Hepatocyte (in vitro differentiated cells): Measurements from ENCODE around the gene STK10. TPM values are rescaled to one million over a fixed set of nuclear protein-coding genes. Genes with fewer than 3 reads are reported as not detected.

Experiments
- DNase-seq: peaks from one replicate; pipeline ENCODE4 v3.0.0-alpha.2; 2016; ENCODE audit warnings: low spot score
- H2AFZ ChIP-seq: fragments of 200-600 bp; sonication (generic); 2 replicates; pipeline ENCODE4 v1.6.0; 2016; ENCODE audit warnings: antibody characterized with exemption, mild to moderate bottlenecking
- H3K27ac ChIP-seq: fragments of 200-600 bp; sonication (generic); 2 replicates; pipeline ENCODE4 v1.5.1; 2016; ENCODE audit warnings: mild to moderate bottlenecking
- H3K27me3 ChIP-seq: fragments of 200-600 bp; sonication (generic); 2 replicates; pipeline ENCODE4 v1.6.1; 2016
- H3K36me3 ChIP-seq: fragments of 200-600 bp; sonication (generic); replicated peaks from 2 replicates; pipeline ENCODE4 v1.5.1; 2016; ENCODE audit warnings: low read depth; ENCODE audit not compliant: insufficient read depth
- H3K4me1 ChIP-seq: fragments of 200-600 bp; sonication (generic); 2 replicates; pipeline ENCODE4 v1.5.1; 2016; ENCODE audit warnings: mild to moderate bottlenecking, moderate library complexity; ENCODE audit not compliant: insufficient read depth
- H3K4me2 ChIP-seq: fragments of 200-600 bp; sonication (generic); 2 replicates; pipeline ENCODE4 v1.6.0; 2016
- H3K4me3 ChIP-seq: fragments of 200-600 bp; sonication (generic); 2 replicates; pipeline ENCODE4 v1.5.1; 2016; ENCODE audit warnings: mild to moderate bottlenecking
- H3K79me2 ChIP-seq: fragments of 200-600 bp; sonication (generic); 2 replicates; pipeline ENCODE4 v1.6.0; 2017; ENCODE audit warnings: mild to moderate bottlenecking
- H3K9me2 ChIP-seq: fragments of 200-600 bp; sonication (generic); replicated peaks from 2 replicates; pipeline ENCODE4 v1.6.0; 2017; ENCODE audit warnings: mild to moderate bottlenecking; ENCODE audit not compliant: insufficient read depth
- H3K9me3 ChIP-seq: fragments of 200-600 bp; sonication (generic); 2 replicates; pipeline ENCODE4 v1.5.1; 2016; ENCODE audit warnings: low read depth, mild to moderate bottlenecking
- H4K20me1 ChIP-seq: fragments of 200-600 bp; sonication (generic); 2 replicates; pipeline ENCODE4 v1.6.0; 2016; ENCODE audit warnings: mild to moderate bottlenecking; ENCODE audit not compliant: insufficient read depth, poor library complexity, severe bottlenecking
- CTCF ChIP-seq: fragments of 200-600 bp; sonication (generic); IDR thresholded peaks from 2 replicates; pipeline ENCODE4 v1.5.1; 2016; ENCODE audit warnings: antibody characterized with exemption, mild to moderate bottlenecking; ENCODE audit not compliant: poor library complexity
- EZH2 ChIP-seq: fragments of 200-600 bp; sonication (generic); IDR thresholded peaks from 2 replicates; pipeline ENCODE4 v1.6.1; 2016; ENCODE audit warnings: antibody characterized with exemption, mild to moderate bottlenecking, borderline replicate concordance
- EZH2phosphoT487 ChIP-seq: fragments of 200-600 bp; sonication (generic); IDR thresholded peaks from one replicate; pipeline ENCODE4 v1.6.1; 2018; ENCODE audit warnings: antibody characterized with exemption, mild to moderate bottlenecking, low read depth, moderate library complexity; ENCODE audit not compliant: unreplicated experiment, severe bottlenecking
- WGBS: methylation state at CpG from one replicate; pipeline ENCODE4 v1.1.6; 2016; ENCODE audit warnings: low lambda C conversion rate; ENCODE audit errors: missing lambda C conversion rate; 5-methylcytosine and 5-hydroxymethylcytosine counted together
- polyA plus RNA-seq: library from polyadenylated mRNA; unstranded; fragments of >200 nt; fragmentation: Nextera tagmentation; extraction: Ambion mirVana; gene quantifications from 2 replicates; pipeline ENCODE4 v1.2.1, GENCODE V29; 2016
- total RNA-seq: library from RNA; depleted of rRNA; stranded (reverse); fragments of >200 nt; gene quantifications from 2 replicates; pipeline ENCODE4 v1.2.3, GENCODE V29; 2014

The STK10 gene
- total RNA-seq (5.2 and 19.3 TPM in 2 replicates), polyA plus RNA-seq (11.3 and 18.0 TPM in 2 replicates)

GRCh38 chr5:172188033-172188892 lies at the start of gene STK10:
Gene STK10 (minus strand): TSS chr5:172188224. CDS start chr5:172188042, 182 bp downstream.
- H3K27me3 ChIP-seq: no peaks in the 10 kb centered on the region
- peaks cover 26% of the 10 kb centered on the region for H3K79me2 ChIP-seq
- DNase-seq: peak; percentile 95
- H2AFZ ChIP-seq: peak within 1 kb of the TSS; percentile 79
- H4K20me1 ChIP-seq: no peaks in the 10 kb centered on the region
- peaks cover 6% of the 10 kb centered on the region for H3K4me1 ChIP-seq
- H3K36me3 ChIP-seq: no peaks in the 10 kb centered on the region
- peak within 1 kb of the TSS; percentile 97 for H3K4me2 ChIP-seq
- peak within 1 kb of the TSS; percentile 83 for H3K27ac ChIP-seq
- WGBS: under 1% methylated on average over 62 of the region's 102 CpGs
- H3K9me3 ChIP-seq: no peaks in the 10 kb centered on the region
- peak; percentile 91 for TF ChIP-seq CTCF
- TF ChIP-seq EZH2phosphoT487: no peak
- H3K4me3 ChIP-seq: peak within 1 kb of the TSS; percentile 88
- no peaks in the 10 kb centered on the region for H3K9me2 ChIP-seq

GRCh38 chr5:172235827-172236736 lies 48.1 kb upstream of the STK10 start:
- H4K20me1 ChIP-seq: peaks cover 27% of the 10 kb centered on the region
- H3K79me2 ChIP-seq: peaks cover 89% of the 10 kb centered on the region
- no peak overlapping the region for H2AFZ ChIP-seq
- peak overlapping the region; percentile 66 for H3K4me2 ChIP-seq
- no peaks in the 10 kb centered on the region for H3K9me3 ChIP-seq
- no peak overlapping the region for H3K4me3 ChIP-seq
- H3K36me3 ChIP-seq: no peaks in the 10 kb centered on the region
- H3K27ac ChIP-seq: peak overlapping the region; percentile 83
- peaks cover 12% of the 10 kb centered on the region for H3K4me1 ChIP-seq
- no peaks in the 10 kb centered on the region for H3K9me2 ChIP-seq
- 85% methylated on average over 3 of the region's 3 CpGs for WGBS
- no peaks in the 10 kb centered on the region for H3K27me3 ChIP-seq
- peak; percentile 16 for DNase-seq
- TF ChIP-seq EZH2 (no peak), CTCF (no peak), EZH2phosphoT487 (no peak)

DNA sequence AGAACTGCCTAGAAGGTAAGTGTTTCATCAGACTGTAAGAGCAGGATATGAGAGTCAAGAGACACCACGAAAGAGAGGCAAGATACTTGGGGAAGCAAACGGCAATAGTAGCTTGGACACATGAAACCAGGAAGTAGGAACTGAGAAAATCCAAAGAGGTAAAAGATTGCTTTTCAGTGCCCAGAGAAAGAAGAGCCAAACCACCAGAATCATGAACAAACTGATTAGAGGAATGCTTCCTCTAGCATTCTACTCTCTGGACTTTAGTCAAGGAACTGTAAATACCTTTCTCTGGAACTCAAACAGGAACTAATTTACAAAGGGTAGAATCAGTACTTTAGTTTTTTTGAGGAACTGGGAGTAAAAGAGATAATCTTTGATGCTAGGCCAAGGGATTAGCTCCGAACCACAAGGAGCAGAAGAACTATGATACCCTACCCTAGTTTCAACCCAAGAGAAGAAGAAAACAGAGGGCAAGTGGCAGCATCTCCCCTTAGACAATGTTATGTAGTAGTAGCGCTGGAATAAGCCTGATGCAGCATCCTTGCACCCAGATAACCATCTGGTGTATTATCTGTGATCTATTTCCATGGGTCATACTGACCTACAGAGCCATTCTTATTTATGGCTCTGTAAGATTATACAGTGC lies 47.2 kb upstream of the STK10 start:
- Histone ChIP-seq H2AFZ (no peak overlapping the region), H3K36me3 (no peaks in the 10 kb centered on the region), H3K27ac (peak overlapping the region; percentile 83), H3K79me2 (peaks cover 88% of the 10 kb centered on the region), H4K20me1 (peaks cover 27% of the 10 kb centered on the region), H3K4me3 (no peak overlapping the region), H3K4me1 (peaks cover 12% of the 10 kb centered on the region), H3K4me2 (peak overlapping the region; percentile 66), H3K9me2 (no peaks in the 10 kb centered on the region), H3K27me3 (no peaks in the 10 kb centered on the region), H3K9me3 (no peaks in the 10 kb centered on the region)
- TF ChIP-seq EZH2phosphoT487: no peak
- TF ChIP-seq CTCF: no peak
- TF ChIP-seq EZH2: no peak
- DNase-seq: peak; percentile 21
- WGBS: 55% methylated on average over 4 of the region's 4 CpGs
